Spinal cord (tissue), 10 donors: ENCODE results near the gene ADAMTS13. TPM values are rescaled to one million over a fixed set of nuclear protein-coding genes. Genes with fewer than 3 reads are reported as not detected.

Source experiments
- DNase-seq, 6 donors: peaks; one replicate each; pipeline versions ENCODE4 v3.0.0 to v3.0.0-alpha.2; 2013 to 2015; ENCODE audit warnings: low spot score in 6 of 6, low read depth in 4 of 6
- H3K27ac ChIP-seq: one replicate; pipeline ENCODE4 v1.5.1; 2013; ENCODE audit warnings: low read depth, low read length, control low read depth
- H3K27me3 ChIP-seq: one replicate; pipeline ENCODE4 v1.6.1; 2013; ENCODE audit warnings: low read length; ENCODE audit not compliant: control insufficient read depth, insufficient read depth
- H3K36me3 ChIP-seq: one replicate; pipeline ENCODE4 v1.6.1; 2013; ENCODE audit warnings: low read length; ENCODE audit not compliant: control insufficient read depth, insufficient read depth
- H3K4me1 ChIP-seq: one replicate; pipeline ENCODE4 v1.6.1; 2013; ENCODE audit warnings: low read length; ENCODE audit not compliant: control insufficient read depth, insufficient read depth
- H3K4me3 ChIP-seq: one replicate; pipeline ENCODE4 v1.5.1; 2013; ENCODE audit warnings: low read depth, low read length, control low read depth
- H3K9me3 ChIP-seq: one replicate; pipeline ENCODE4 v1.6.1; 2013; ENCODE audit warnings: low read length; ENCODE audit not compliant: control insufficient read depth, insufficient read depth
- WGBS: methylation state at CpG from one replicate; pipeline ENCODE4 v1.1.5; 2013; ENCODE audit warnings: missing lambda C conversion rate; ENCODE audit not compliant: insufficient coverage; 5-methylcytosine and 5-hydroxymethylcytosine counted together
- polyA plus RNA-seq, 2 donors: library from polyadenylated mRNA; unstranded; fragments of 120-200 nt; gene quantifications; one replicate each; pipeline ENCODE4 v1.2.1, GENCODE V29; 2013; ENCODE audit not compliant: insufficient read length in 2 of 2
- total RNA-seq, 2 donors: library from RNA; depleted of rRNA in 1 of 2; stranded (reverse); fragments of 120-200 nt in 1 of 2; fragments of >200 nt in 1 of 2; gene quantifications; one replicate each; pipeline versions ENCODE4 v1.2.3 to v1.2.4, GENCODE V29; 2013 to 2014
- donor health status: healthy.

The ADAMTS13 gene
- total and polyA plus RNA-seq, 4 donors = 2.4 to 16.5 (median 9.7) TPM

DNA sequence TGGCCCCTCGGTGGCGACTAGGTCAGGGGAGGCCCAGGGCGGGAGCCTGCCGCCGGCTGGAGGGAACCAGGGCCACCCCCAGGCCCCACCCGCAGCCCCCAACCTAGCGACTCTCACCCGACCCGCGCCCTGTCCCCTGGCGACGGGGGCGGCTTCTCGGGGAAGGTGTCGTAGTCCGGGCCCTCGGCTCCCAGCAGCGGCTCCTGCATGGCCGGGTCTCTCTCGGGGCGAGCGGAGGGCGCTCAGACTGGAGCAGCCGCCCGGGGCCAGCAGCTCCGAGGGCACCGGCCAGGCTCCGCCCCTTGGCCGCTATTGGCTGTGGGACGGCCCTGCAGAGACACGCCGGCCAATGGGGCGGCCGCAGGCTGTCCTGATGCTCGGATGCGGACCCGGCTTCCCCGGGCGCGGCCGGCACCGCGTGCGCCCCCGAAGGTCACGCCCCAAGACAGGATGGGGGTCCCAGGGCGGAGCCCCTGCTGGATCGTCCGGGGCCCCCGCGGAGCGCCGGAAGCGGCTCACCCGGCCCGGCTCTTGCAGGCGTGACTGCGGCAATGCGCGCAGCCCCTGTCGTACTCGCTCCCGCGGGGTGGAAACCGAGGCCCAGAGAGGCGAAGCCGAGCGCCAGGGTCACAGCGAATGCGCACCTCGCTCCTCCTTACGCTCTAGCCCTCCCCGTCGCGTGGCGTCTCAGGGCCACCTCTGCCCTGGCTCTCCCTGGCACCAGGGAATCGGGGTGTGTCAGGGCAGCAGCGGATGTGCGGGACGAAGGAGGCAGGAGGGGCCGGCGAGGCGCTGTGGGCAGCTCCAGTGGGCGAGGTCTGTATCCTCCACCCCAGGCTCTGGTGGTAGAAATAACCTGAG lies 56.9 kb downstream of the ADAMTS13 start, which contains the start of gene SLC2A6:
Gene SLC2A6 (minus strand): TSS at position 249 of the 861 bp plus-strand sequence. CDS start 40 bp downstream, at position 209.
- H3K4me3 ChIP-seq = peak within 1 kb of the TSS; percentile 24
- H3K27me3 ChIP-seq = peaks cover 2% of the 10 kb centered on the region

GRCh38 chr9:133483611-133484010 lies 61.4 kb downstream of the ADAMTS13 start:
- Histone ChIP-seq H3K4me1 (peaks cover 19% of the 10 kb centered on the region), H3K9me3 (no peaks in the 10 kb centered on the region), H3K27me3 (peaks cover 2% of the 10 kb centered on the region), H3K4me3 (no peak overlapping the region), H3K36me3 (no peaks in the 10 kb centered on the region), H3K27ac (no peak overlapping the region)
- WGBS = 67% methylated on average over 9 of the region's 9 CpGs
- DNase-seq = no peak

More for the DNA sequence above, 56.9 kb downstream of the ADAMTS13 start, which contains the start of gene SLC2A6:
- no peak within 1 kb of the TSS for H3K27ac ChIP-seq
- H3K36me3 ChIP-seq = peaks cover 32% of the 10 kb centered on the region
- H3K9me3 ChIP-seq = no peaks in the 10 kb centered on the region
- DNase-seq = peak; percentile 61 to 96 (median 78)
- whole genome bisulfite sequencing = under 1% methylated on average over 84 of the region's 84 CpGs
- peaks cover 38% of the 10 kb centered on the region for H3K4me1 ChIP-seq

- Histone ChIP-seq H3K4me1 (peaks cover 10% of the 10 kb centered on the region), H3K9me3 (no peaks in the 10 kb centered on the region), H3K4me3 (no peak overlapping the region), H3K27me3 (peaks cover 2% of the 10 kb centered on the region), H3K27ac (no peak overlapping the region), H3K36me3 (no peaks in the 10 kb centered on the region)
- no peak for DNase-seq
- WGBS = 57% methylated on average over 22 of the region's 22 CpGs
Observed at GRCh38 chr9:133484671-133485437, 62.7 kb downstream of the ADAMTS13 start.

DNA sequence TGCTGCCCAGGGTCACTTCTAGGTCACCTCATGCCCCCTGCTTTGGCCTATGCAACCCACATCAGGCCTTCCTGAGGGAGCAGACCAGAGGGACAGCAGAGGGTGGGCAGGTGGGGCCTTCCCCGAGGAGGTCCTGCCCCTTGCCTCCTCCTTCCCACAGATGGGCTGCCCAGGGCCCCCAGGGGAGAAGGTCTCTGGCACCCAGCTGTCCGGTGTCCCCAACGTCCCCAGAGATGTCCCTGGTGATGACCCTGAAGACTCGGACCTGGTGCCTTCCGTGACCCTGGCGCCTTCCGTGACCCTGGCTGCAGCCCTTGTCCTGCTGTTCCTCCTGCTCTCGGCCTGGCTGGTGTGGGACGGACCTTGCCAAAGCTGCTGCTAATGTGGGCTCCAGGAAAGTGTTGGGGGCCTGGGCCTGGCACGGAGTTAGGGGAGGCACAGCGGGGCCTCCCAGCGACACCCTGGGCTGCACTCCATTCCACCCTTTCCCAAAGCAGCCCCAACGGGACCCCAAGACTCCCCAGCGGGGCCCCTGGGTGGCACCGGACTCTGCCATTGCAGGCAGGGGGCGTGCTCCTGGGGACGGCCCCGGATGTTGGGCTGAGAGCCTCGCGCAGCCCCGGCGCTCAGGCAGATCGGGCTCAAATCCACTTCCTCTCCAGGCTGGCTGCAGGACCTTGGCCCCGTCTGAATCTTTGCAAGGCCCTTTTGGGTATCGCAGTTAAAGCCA lies 63.5 kb downstream of the ADAMTS13 start:
- Histone ChIP-seq H3K36me3 (no peaks in the 10 kb centered on the region), H3K4me3 (no peak overlapping the region), H3K27ac (no peak overlapping the region), H3K9me3 (no peaks in the 10 kb centered on the region), H3K4me1 (peaks cover 10% of the 10 kb centered on the region), H3K27me3 (peaks cover 2% of the 10 kb centered on the region)
- WGBS = 68% methylated on average over 25 of the region's 25 CpGs
- DNase-seq = no peak

DNA sequence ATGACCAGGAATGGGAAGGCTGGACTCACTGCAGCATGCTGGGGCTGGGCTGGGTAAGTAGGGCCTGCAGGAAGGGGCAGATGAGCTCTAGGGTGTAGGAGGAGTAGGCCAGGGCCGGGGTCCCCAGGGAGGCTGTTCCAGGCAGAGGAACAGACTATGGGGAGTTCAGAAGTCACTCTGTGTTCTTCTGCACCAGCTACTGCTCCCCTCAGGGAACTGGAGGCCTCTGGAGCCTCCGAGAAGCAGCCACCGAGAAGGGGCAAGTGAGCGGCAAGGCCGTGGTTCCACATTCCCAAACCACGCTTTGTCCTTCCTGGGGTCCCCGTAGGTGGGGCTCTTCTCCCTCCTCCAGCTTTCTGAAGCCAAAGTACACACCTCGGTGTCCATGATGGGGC lies 65.2 kb downstream of the ADAMTS13 start:
- Histone ChIP-seq H3K27me3 (peaks cover 1% of the 10 kb centered on the region), H3K27ac (no peak overlapping the region), H3K4me3 (no peak overlapping the region), H3K4me1 (peaks cover 16% of the 10 kb centered on the region), H3K9me3 (no peaks in the 10 kb centered on the region), H3K36me3 (no peaks in the 10 kb centered on the region)
- 88% methylated on average over 8 of the region's 8 CpGs for WGBS
- DNase-seq = no peak

DNA sequence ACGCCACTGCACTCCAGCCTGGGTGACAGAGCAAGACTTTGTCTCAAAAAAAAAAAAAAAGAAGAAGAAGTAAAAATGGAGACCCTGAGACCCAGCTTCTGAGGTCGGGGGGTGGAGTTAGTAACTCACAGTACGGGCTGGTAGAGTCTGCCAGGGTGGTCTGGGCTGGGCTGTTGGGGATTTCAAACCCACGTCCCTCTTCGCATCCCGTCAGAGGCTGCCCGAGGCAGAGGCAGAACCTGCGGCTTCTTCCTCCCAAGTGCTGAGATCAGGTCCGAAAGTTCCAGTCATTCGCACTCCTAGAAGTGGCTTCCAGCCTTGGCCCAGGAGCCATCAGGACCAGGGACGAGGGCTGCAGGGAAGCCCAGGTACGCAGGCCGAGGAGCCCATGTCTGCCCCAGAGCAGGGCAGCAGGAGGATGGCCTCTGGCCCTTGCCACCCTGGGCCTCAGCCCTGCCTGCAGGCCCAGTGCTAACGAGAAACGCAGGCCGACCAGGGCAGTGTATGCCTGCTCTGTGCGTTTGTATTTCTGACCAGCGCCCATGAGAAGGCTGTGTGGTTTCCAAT lies 66.6 kb downstream of the ADAMTS13 start:
- Histone ChIP-seq H3K36me3 (no peaks in the 10 kb centered on the region), H3K27ac (no peak overlapping the region), H3K9me3 (no peaks in the 10 kb centered on the region), H3K4me3 (no peak overlapping the region), H3K27me3 (no peaks in the 10 kb centered on the region), H3K4me1 (peaks cover 24% of the 10 kb centered on the region)
- DNase-seq = no peak
- 86% methylated on average over 18 of the region's 18 CpGs for WGBS

DNA sequence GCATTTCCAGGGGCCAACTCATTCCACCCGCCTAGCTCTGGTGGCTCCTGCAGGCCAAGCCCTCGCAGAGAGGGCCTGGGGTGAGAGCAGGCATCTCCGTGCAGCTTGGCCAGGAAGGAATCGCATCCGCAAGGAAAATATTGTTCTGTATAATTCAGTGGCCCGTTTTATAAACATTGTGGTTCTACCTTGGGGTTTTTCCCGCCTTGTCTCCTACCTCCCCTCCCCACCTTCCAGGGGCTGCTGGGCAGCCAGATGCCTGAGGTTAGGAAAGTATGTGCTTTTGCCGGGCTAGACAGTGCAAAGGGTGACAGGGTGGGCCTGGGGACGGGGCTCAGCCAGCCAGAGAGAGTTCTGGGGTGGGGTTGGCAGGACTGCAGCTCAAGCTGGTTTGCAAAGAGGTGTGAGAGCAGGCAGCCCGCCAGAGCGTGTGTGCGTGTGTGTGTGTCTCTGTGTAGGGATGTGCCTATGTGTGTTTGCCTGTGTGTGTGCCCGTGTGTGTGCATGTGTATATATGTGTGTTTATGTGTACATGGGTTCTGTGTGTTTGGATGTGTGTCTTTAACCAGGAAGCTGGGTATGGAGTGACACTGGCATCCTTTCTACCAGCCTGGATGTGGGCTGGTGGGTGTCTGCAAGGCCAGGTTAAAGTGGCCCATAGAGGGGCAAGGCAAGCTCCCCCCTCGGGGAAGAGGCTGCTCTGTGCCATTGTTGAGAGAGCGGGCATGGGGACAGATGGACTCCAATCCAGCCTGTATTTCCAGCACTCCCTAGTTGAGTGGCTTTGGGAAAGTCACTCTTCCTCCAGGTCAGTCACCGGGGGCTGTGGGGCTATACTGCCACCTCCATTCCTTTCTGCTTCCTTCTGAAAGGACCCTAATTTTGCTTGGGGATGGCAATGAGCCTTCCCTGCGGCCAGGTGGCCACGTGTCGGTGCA lies 67.4 kb downstream of the ADAMTS13 start:
- Histone ChIP-seq H3K36me3 (no peaks in the 10 kb centered on the region), H3K27me3 (no peaks in the 10 kb centered on the region), H3K4me3 (no peak overlapping the region), H3K4me1 (peaks cover 24% of the 10 kb centered on the region), H3K9me3 (no peaks in the 10 kb centered on the region), H3K27ac (no peak overlapping the region)
- whole genome bisulfite sequencing = 85% methylated on average over 14 of the region's 19 CpGs
- DNase-seq = no peak

DNA sequence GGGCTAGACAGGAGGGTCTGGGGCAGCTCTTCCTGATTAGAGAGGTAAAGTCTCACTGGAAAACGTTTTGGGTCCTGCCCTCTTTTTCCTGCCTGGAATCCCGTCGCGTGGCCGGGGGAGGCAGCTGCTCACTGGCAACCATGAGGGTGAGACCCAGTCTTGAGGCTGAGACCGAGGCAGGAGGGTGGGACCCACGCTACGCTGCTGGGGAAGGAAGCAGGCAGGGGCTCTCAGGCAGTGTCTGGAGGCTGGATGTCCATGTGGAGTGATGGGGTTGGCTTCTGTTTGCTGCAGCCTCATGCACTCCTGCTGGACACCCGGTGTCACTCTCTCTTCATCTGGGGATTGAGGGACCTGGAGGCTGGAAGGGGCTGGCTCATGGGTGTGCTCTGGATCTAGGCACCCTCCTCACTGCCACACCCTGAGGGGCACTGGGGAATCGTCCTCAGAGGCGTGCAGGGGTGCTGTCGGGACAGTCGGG lies 68.1 kb downstream of the ADAMTS13 start:
- no peaks in the 10 kb centered on the region for H3K27me3 ChIP-seq
- H3K36me3 ChIP-seq = no peaks in the 10 kb centered on the region
- H3K27ac ChIP-seq = no peak overlapping the region
- no peak for DNase-seq
- 59% methylated on average over 7 of the region's 13 CpGs for WGBS
- H3K4me1 ChIP-seq = peaks cover 24% of the 10 kb centered on the region
- H3K9me3 ChIP-seq = no peaks in the 10 kb centered on the region
- no peak overlapping the region for H3K4me3 ChIP-seq
